GM12878 (cell line): ENCODE data around the gene SLC1A7. TPM values are rescaled to one million over a fixed set of nuclear protein-coding genes. Genes with fewer than 3 reads are reported as not detected.

Source experiments
- ATAC-seq: fragments of 200-7000 bp; cut with Tn5 transposase; 3 replicates; pipeline ENCODE4 v1.9.1; 2020; ENCODE audit warnings: mild to moderate bottlenecking, moderate library complexity
- BruUV-seq: library from RNA; stranded (reverse); fragments of 400-500 nt; replicated peaks from 2 replicates; lab custom pipeline; 2021; lab: Mats Ljungman, UMichigan
- CTCF ChIA-PET: fragments of 300-600 bp; sonication (Branson Sonifier 250); formaldehyde crosslinking; extraction: SDS; loops from one replicate; lab custom pipeline; 2021; ENCODE audit warnings: inconsistent platforms; lab: Yijun Ruan, JAX
- POLR2A ChIA-PET: fragments of 350-600 bp; formaldehyde crosslinking; extraction: SDS; loops from one replicate; lab custom pipeline; 2021; ENCODE audit warnings: inconsistent platforms; lab: Charles Lee
- RAD21 ChIA-PET: fragments of 300-600 bp; sonication (Branson Sonifier 250); formaldehyde crosslinking; loops from one replicate; lab custom pipeline; 2023; ENCODE audit warnings: antibody characterized with exemption; ENCODE audit not compliant: unreplicated experiment; lab: Charles Lee
- SMC1A ChIA-PET: fragments of 300-600 bp; sonication (Branson Sonifier 250); formaldehyde crosslinking; loops from one replicate; lab custom pipeline; 2023; ENCODE audit not compliant: unreplicated experiment, uncharacterized antibody; lab: Charles Lee
- DNase-seq: peaks from one replicate; pipeline ENCODE4 v3.0.0-alpha.2; 2011; ENCODE audit warnings: low read depth, low spot score
- FAIRE-seq: peaks from 3 replicates; lab custom pipeline; 2011; peaks lifted over from hg19 to GRCh38; lab: Jason Lieb, UNC
- H2AFZ ChIP-seq: 2 replicates; pipeline ENCODE4 v1.6.0; 2011; ENCODE audit warnings: low read depth, low read length, control low read depth; ENCODE audit not compliant: control insufficient read depth
- H3K27ac ChIP-seq: 2 replicates; pipeline ENCODE4 v1.5.1; 2011; ENCODE audit warnings: control low read depth; ENCODE audit not compliant: control insufficient read depth, insufficient read depth
- H3K27me3 ChIP-seq, 2 experiments: replicated peaks in 1 of 2; 2 replicates each; pipeline versions ENCODE4 v1.6.0 to v1.6.1; 2011; ENCODE audit warnings: low read length in 1 of 2; ENCODE audit not compliant: control insufficient read depth in 2 of 2, insufficient read depth in 2 of 2
- H3K36me3 ChIP-seq, 2 experiments: 2 replicates each; pipeline ENCODE4 v1.5.1; 2011; ENCODE audit warnings: low read length in 1 of 2; ENCODE audit not compliant: control insufficient read depth in 2 of 2, insufficient read depth in 2 of 2
- H3K4me1 ChIP-seq: 2 replicates; pipeline ENCODE4 v1.6.1; 2011; ENCODE audit warnings: mild to moderate bottlenecking, low read length, moderate library complexity, mixed read lengths; ENCODE audit not compliant: control insufficient read depth, insufficient read depth
- H3K4me2 ChIP-seq: 2 replicates; pipeline ENCODE4 v1.6.0; 2011; ENCODE audit warnings: control low read depth; ENCODE audit not compliant: control insufficient read depth, insufficient read depth
- H3K4me3 ChIP-seq: fragments of 200-600 bp; sonication (generic); 2 replicates; pipeline ENCODE4 v1.5.1; 2016
- H3K79me2 ChIP-seq: 2 replicates; pipeline ENCODE4 v1.6.0; 2011; ENCODE audit warnings: low read length; ENCODE audit not compliant: control insufficient read depth, insufficient read depth
- H3K9ac ChIP-seq: 2 replicates; pipeline ENCODE4 v1.8.0; 2011; ENCODE audit warnings: low read length, control low read depth, mixed read lengths; ENCODE audit not compliant: control insufficient read depth, insufficient read depth
- H3K9me3 ChIP-seq: replicated peaks from 3 replicates; pipeline ENCODE4 v1.5.1; 2011; ENCODE audit warnings: mild to moderate bottlenecking, low read length; ENCODE audit not compliant: control insufficient read depth, insufficient read depth
- H4K20me1 ChIP-seq: 2 replicates; pipeline ENCODE4 v1.6.0; 2011; ENCODE audit not compliant: control insufficient read depth, insufficient read depth
- ATF3 ChIP-seq: IDR thresholded peaks from 2 replicates; pipeline ENCODE4 v1.6.1; 2011; ENCODE audit warnings: low read depth, mild to moderate bottlenecking, low read length, moderate library complexity, borderline replicate concordance; ENCODE audit errors: extremely low read depth
- EZH2 ChIP-seq: IDR thresholded peaks from 2 replicates; pipeline ENCODE4 v1.6.1; 2012; ENCODE audit warnings: low read depth, mild to moderate bottlenecking, control low read depth, inconsistent platforms, low read length, borderline replicate concordance; ENCODE audit not compliant: control insufficient read depth
- FOS ChIP-seq: IDR thresholded peaks from 3 replicates; pipeline ENCODE4 v1.6.1; 2011; ENCODE audit warnings: borderline replicate concordance; ENCODE audit not compliant: insufficient read length; ENCODE audit errors: extremely low read depth
- GABPA ChIP-seq: IDR thresholded peaks from 2 replicates; pipeline ENCODE4 v1.6.1; 2014; ENCODE audit warnings: antibody characterized with exemption, low read depth, mild to moderate bottlenecking, inconsistent platforms
- GATAD2B ChIP-seq: fragments of 450-650 bp; conservative IDR thresholded peaks from 2 replicates; pipeline ENCODE4 v1.6.1; 2017; ENCODE audit warnings: low read depth, mild to moderate bottlenecking, moderate library complexity
- JUNB ChIP-seq: IDR thresholded peaks from 2 replicates; pipeline ENCODE4 v1.6.1; 2016; ENCODE audit warnings: antibody characterized with exemption, mild to moderate bottlenecking
- MEF2B ChIP-seq: fragments of 450-650 bp; IDR thresholded peaks from 2 replicates; pipeline ENCODE4 v1.6.1; 2018; ENCODE audit warnings: mild to moderate bottlenecking, moderate library complexity; ENCODE audit not compliant: partially characterized antibody, poor library complexity, severe bottlenecking
- NRF1 ChIP-seq: conservative IDR thresholded peaks from 2 replicates; pipeline ENCODE4 v1.6.1; 2011; ENCODE audit warnings: mild to moderate bottlenecking, low read depth, low read length, improper control_type of control experiment
- PAX8 ChIP-seq: fragments of 450-650 bp; IDR thresholded peaks from 2 replicates; pipeline ENCODE4 v1.6.1; 2017; ENCODE audit warnings: mild to moderate bottlenecking, moderate library complexity
- SMAD5 ChIP-seq: IDR thresholded peaks from 2 replicates; pipeline ENCODE4 v1.6.1; 2016; ENCODE audit warnings: antibody characterized with exemption, low read depth
- SP1 ChIP-seq: IDR thresholded peaks from one replicate; pipeline ENCODE4 v1.6.1; 2011; ENCODE audit warnings: low read depth, low read length
- SREBF2 ChIP-seq: IDR thresholded peaks from 2 replicates; pipeline ENCODE4 v1.6.1; 2012; ENCODE audit warnings: mild to moderate bottlenecking, low read length
- USF1 ChIP-seq: IDR thresholded peaks from 2 replicates; pipeline ENCODE4 v1.6.1; 2011; ENCODE audit warnings: borderline replicate concordance, low read depth, mild to moderate bottlenecking, moderate library complexity, mixed read lengths, low read length; ENCODE audit not compliant: insufficient read depth; ENCODE audit errors: extremely low read length
- YY1 ChIP-seq: IDR thresholded peaks from 2 replicates; pipeline ENCODE4 v1.6.1; 2011; ENCODE audit warnings: low read depth, mild to moderate bottlenecking, low read length
- WGBS: methylation state at CpG from one replicate; pipeline ENCODE4 v1.1.6; 2016; ENCODE audit warnings: low lambda C conversion rate; ENCODE audit not compliant: insufficient replicate concordance, insufficient coverage; ENCODE audit errors: missing lambda C conversion rate; 5-methylcytosine and 5-hydroxymethylcytosine counted together
- in situ Hi-C: fragments of 300-500 bp; cut with MboI; formaldehyde crosslinking; loops from 9 replicates; pipeline ENCODE4 v1.14.3; 2018; ENCODE audit warnings: mixed read lengths
- intact Hi-C: fragments of 100-400 bp; cut with micrococcal nuclease; formaldehyde crosslinking; loops from one replicate; pipeline ENCODE4 v1.14.2; 2022; ENCODE audit not compliant: unreplicated experiment
- polyA plus RNA-seq, 11 experiments: library from polyadenylated mRNA; depleted of rRNA in 4 of 11; unstranded in 6 of 11; stranded (reverse) in 5 of 11; fragments of >200 nt; fragmentation: Nextera tagmentation in 4 of 11; fragmentation: Illumina TruSeq in 1 of 11; extraction: Ambion mirVana in 4 of 11; extraction: Trizol in 1 of 11; gene quantifications; 1 replicate in 1 of 11; 2 replicates in 10 of 11; pipeline versions ENCODE4 v1.2.1 to v1.2.3, GENCODE V29; 2011 to 2016; ENCODE audit warnings: inconsistent platforms in 2 of 11, missing spikeins in 2 of 11, low read depth in 1 of 11
- total RNA-seq, 4 experiments: library from RNA; depleted of rRNA in 3 of 4; stranded (reverse); fragments of >200 nt in 3 of 4; fragmentation: Illumina TruSeq in 1 of 4; extraction: Trizol in 1 of 4; gene quantifications; 2 replicates each; pipeline versions ENCODE4 v1.2.1 to v1.2.3, GENCODE V29; 2013 to 2021
- TF ChIP-seq, protein P1 (sequence below): fragments of 450-650 bp; IDR thresholded peaks from 2 replicates; pipeline ENCODE4 v1.6.1; 2018; ENCODE audit warnings: mild to moderate bottlenecking, low read depth, moderate library complexity; ENCODE audit not compliant: partially characterized antibody
- TF ChIP-seq, protein P2 (sequence below): fragments of 450-650 bp; IDR thresholded peaks from 2 replicates; pipeline ENCODE4 v1.6.1; 2017; ENCODE audit warnings: antibody characterized with exemption, mild to moderate bottlenecking, moderate library complexity

The SLC1A7 gene
- total and polyA plus RNA-seq, 10 of the 15 experiments (the other 5 are each of a cell fraction or from before 2014, with no cell fraction given), result not detected

GRCh38 chr1:53137729-53138128 is 4.7 kb downstream of the SLC1A7 start:
- Histone ChIP-seq H2AFZ (no peak overlapping the region), H3K9me3 (no peaks in the 10 kb centered on the region; the same call in 2 of the 3 replicates), H3K9ac (no peak overlapping the region), H3K36me3 (no peaks in the 10 kb centered on the region), H3K27me3 (no peaks in the 10 kb centered on the region; a peak in 1 of 4 replicates), H3K27ac (no peak overlapping the region), H3K4me3 (no peak overlapping the region), H4K20me1 (no peaks in the 10 kb centered on the region), H3K4me1 (no peaks in the 10 kb centered on the region), H3K79me2 (no peaks in the 10 kb centered on the region), H3K4me2 (no peak overlapping the region)
- RAD21 ChIA-PET, result no interaction called here
- no peak for DNase-seq
- intact Hi-C loops, result no loop called here
- POLR2A ChIA-PET, result interaction anchor here (0.6 kb wide), 1 partner anchor 75 kb away, joined by 6 read pairs; no protein-coding TSS in a partner anchor
- no peak for FAIRE-seq
- ATAC-seq, result no peak
- WGBS, result 4% methylated on average over 1 of the region's 1 CpG
- CTCF ChIA-PET, result no interaction called here
- no TSS peak for BruUV-seq
- in situ Hi-C loops, result no loop called here
- SMC1A ChIA-PET, result no interaction called here
- TF ChIP-seq, protein P1, sequence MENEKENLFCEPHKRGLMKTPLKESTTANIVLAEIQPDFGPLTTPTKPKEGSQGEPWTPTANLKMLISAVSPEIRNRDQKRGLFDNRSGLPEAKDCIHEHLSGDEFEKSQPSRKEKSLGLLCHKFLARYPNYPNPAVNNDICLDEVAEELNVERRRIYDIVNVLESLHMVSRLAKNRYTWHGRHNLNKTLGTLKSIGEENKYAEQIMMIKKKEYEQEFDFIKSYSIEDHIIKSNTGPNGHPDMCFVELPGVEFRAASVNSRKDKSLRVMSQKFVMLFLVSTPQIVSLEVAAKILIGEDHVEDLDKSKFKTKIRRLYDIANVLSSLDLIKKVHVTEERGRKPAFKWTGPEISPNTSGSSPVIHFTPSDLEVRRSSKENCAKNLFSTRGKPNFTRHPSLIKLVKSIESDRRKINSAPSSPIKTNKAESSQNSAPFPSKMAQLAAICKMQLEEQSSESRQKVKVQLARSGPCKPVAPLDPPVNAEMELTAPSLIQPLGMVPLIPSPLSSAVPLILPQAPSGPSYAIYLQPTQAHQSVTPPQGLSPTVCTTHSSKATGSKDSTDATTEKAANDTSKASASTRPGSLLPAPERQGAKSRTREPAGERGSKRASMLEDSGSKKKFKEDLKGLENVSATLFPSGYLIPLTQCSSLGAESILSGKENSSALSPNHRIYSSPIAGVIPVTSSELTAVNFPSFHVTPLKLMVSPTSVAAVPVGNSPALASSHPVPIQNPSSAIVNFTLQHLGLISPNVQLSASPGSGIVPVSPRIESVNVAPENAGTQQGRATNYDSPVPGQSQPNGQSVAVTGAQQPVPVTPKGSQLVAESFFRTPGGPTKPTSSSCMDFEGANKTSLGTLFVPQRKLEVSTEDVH, result no peak
- no peak for TF ChIP-seq PAX8
- TF ChIP-seq FOS, result no peak
- TF ChIP-seq EZH2, result no peak
- TF ChIP-seq SP1, result no peak
- no peak for TF ChIP-seq GABPA
- TF ChIP-seq, protein P2, sequence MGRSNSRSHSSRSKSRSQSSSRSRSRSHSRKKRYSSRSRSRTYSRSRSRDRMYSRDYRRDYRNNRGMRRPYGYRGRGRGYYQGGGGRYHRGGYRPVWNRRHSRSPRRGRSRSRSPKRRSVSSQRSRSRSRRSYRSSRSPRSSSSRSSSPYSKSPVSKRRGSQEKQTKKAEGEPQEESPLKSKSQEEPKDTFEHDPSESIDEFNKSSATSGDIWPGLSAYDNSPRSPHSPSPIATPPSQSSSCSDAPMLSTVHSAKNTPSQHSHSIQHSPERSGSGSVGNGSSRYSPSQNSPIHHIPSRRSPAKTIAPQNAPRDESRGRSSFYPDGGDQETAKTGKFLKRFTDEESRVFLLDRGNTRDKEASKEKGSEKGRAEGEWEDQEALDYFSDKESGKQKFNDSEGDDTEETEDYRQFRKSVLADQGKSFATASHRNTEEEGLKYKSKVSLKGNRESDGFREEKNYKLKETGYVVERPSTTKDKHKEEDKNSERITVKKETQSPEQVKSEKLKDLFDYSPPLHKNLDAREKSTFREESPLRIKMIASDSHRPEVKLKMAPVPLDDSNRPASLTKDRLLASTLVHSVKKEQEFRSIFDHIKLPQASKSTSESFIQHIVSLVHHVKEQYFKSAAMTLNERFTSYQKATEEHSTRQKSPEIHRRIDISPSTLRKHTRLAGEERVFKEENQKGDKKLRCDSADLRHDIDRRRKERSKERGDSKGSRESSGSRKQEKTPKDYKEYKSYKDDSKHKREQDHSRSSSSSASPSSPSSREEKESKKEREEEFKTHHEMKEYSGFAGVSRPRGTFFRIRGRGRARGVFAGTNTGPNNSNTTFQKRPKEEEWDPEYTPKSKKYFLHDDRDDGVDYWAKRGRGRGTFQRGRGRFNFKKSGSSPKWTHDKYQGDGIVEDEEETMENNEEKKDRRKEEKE, result no peak
- TF ChIP-seq NRF1, result no peak
- TF ChIP-seq ATF3, result no peak
- TF ChIP-seq SREBF2, result no peak
- no peak for TF ChIP-seq YY1
- no peak for TF ChIP-seq USF1
- TF ChIP-seq SMAD5, result no peak
- no peak for TF ChIP-seq JUNB
- no peak for TF ChIP-seq MEF2B
- no peak for TF ChIP-seq GATAD2B
